HUES6 (cell line): ENCODE results near the gene DND1.
"Not testable (repeated sequence)": the region's sequence is repeated elsewhere in the genome, so short reads cannot be mapped to it uniquely, and the experiment has no call there.

ENCODE experiments used
- H3K27ac ChIP-seq: 2 replicates; pipeline ENCODE4 v1.7.0; 2013; ENCODE audit warnings: low read depth, mild to moderate bottlenecking, low read length, inconsistent platforms
- H3K27me3 ChIP-seq: 2 replicates; pipeline ENCODE4 v1.6.1; 2013; ENCODE audit warnings: low read length; ENCODE audit not compliant: control insufficient read depth, insufficient read depth
- H3K36me3 ChIP-seq: 2 replicates; pipeline ENCODE4 v1.6.1; 2013; ENCODE audit warnings: low read length; ENCODE audit not compliant: control insufficient read depth, insufficient read depth
- H3K4me1 ChIP-seq: 2 replicates; pipeline ENCODE4 v1.6.1; 2013; ENCODE audit warnings: low read length; ENCODE audit not compliant: control insufficient read depth, insufficient read depth
- H3K4me3 ChIP-seq: 2 replicates; pipeline ENCODE4 v1.5.1; 2013; ENCODE audit warnings: low read depth, low read length
- H3K9ac ChIP-seq: one replicate; pipeline ENCODE4 v1.6.1; 2013; ENCODE audit warnings: mild to moderate bottlenecking, low read length
- H3K9me3 ChIP-seq: 2 replicates; pipeline ENCODE4 v1.6.1; 2013; ENCODE audit warnings: low read depth, low read length; ENCODE audit not compliant: control insufficient read depth, insufficient read depth

Gene DND1

GRCh38 chr5:140630292-140631035, 42.9 kb downstream of the DND1 start:
- peaks cover 3% of the 10 kb centered on the region; the same call in 1 of the 2 replicates for H3K4me1 ChIP-seq
- peaks cover 23% of the 10 kb centered on the region for H3K9me3 ChIP-seq
- H3K9ac ChIP-seq, result no peak overlapping the region
- H3K27ac ChIP-seq, result no peak overlapping the region
- peaks cover 38% of the 10 kb centered on the region for H3K27me3 ChIP-seq
- no peaks in the 10 kb centered on the region for H3K36me3 ChIP-seq
- no peak overlapping the region for H3K4me3 ChIP-seq

DNA sequence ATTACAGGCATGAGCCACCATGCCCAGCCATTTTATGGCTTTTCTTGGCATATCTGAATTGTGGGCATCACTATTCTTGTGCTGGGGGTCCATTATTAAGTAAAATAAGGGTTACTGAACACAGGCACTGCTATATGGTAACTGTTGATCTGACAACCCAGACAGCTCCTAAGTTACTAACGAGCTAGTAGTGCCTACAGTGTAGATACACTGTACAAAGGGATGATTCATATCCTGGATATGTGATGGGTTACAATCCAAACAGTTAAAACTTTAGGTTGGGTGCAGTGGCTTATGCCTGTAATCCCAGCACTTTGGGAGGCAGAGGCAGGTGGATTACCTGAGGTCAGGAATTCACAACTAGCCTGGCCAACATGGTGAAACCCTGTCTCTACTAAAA, 44.7 kb downstream of the DND1 start:
- Histone ChIP-seq H3K4me3 (no peak overlapping the region), H3K9ac (no peak overlapping the region), H3K27me3 (peaks cover 35% of the 10 kb centered on the region), H3K36me3 (no peaks in the 10 kb centered on the region), H3K9me3 (peaks cover 27% of the 10 kb centered on the region), H3K4me1 (peaks cover 3% of the 10 kb centered on the region; the same call in 1 of the 2 replicates), H3K27ac (no peak overlapping the region)

GRCh38 chr5:140627972-140628371, 45.4 kb downstream of the DND1 start:
- H3K4me3 ChIP-seq, result no peak overlapping the region
- H3K9me3 ChIP-seq, result peaks cover 27% of the 10 kb centered on the region
- no peaks in the 10 kb centered on the region for H3K36me3 ChIP-seq
- H3K4me1 ChIP-seq, result peaks cover 3% of the 10 kb centered on the region; the same call in 1 of the 2 replicates
- H3K9ac ChIP-seq, result no peak overlapping the region
- no peak overlapping the region for H3K27ac ChIP-seq
- H3K27me3 ChIP-seq, result peaks cover 27% of the 10 kb centered on the region

GRCh38 chr5:140624886-140625285, 48.5 kb downstream of the DND1 start:
- H3K36me3 ChIP-seq, H3K27ac ChIP-seq, H3K9ac ChIP-seq, H3K4me3 ChIP-seq, H3K4me1 ChIP-seq, H3K27me3 ChIP-seq: not testable (repeated sequence)
- H3K9me3 ChIP-seq, result peaks cover 26% of the 10 kb centered on the region

DNA sequence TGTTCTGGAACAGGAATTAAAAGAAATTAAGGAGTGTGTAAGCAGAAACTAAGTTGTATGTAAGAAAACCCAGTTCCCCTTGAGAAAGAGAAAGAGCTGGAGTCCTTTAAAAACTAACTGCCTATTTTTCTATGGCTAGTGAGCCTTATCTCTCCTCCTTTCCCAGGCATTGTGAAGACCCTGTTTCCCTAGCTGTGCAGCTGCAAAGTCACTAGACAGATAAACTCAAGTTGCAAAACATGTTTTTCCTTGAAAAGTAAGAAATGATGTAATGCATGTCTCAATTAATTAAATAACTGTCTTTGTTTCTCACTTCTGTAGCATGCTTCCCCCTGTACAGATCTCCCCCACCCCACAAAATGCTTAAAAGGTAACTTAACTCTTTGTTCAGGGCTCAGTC, 50.3 kb downstream of the DND1 start:
- peaks cover 23% of the 10 kb centered on the region for H3K9me3 ChIP-seq
- H3K4me1 ChIP-seq, H3K27ac ChIP-seq, H3K4me3 ChIP-seq, H3K27me3 ChIP-seq, H3K36me3 ChIP-seq, H3K9ac ChIP-seq: not testable (repeated sequence)

DNA sequence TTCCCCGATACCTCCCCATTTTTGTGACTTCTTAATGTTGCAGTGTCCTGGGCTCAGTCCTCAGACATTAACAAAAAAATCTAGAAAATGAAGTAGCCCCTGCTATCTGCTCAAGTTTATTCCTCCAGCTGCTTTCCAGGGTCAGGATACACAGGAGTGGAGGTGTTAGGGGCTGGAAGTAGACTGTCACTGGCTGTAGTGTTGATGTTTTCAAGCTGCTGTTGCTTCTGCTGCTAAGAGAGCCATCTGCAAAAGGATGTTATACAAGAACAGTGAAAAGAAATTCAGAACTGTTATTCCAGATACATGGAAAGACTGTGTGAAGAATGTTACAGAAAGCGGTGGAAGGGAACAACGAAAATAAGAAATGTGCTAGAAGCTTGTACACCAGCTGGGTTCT, 51.1 kb downstream of the DND1 start:
- H3K36me3 ChIP-seq, result no peaks in the 10 kb centered on the region
- H3K4me1 ChIP-seq, result no peaks in the 10 kb centered on the region
- H3K4me3 ChIP-seq, result no peak overlapping the region
- H3K27me3 ChIP-seq, result no peaks in the 10 kb centered on the region
- H3K9me3 ChIP-seq, result peaks cover 19% of the 10 kb centered on the region; the same call in 1 of the 2 replicates
- H3K27ac ChIP-seq, result no peak overlapping the region
- H3K9ac ChIP-seq, result no peak overlapping the region
